NCI-H1105 (cell line): ENCODE data around the gene MYBPC1.

Experiments
- DNase-seq: peaks from one replicate; lab custom pipeline; 2025; lab: John Stamatoyannopoulos, UW

The MYBPC1 gene

GRCh38 chr12:101604132-101604531 lies 9.4 kb downstream of the MYBPC1 start:
- DNase-seq: no peak

DNA sequence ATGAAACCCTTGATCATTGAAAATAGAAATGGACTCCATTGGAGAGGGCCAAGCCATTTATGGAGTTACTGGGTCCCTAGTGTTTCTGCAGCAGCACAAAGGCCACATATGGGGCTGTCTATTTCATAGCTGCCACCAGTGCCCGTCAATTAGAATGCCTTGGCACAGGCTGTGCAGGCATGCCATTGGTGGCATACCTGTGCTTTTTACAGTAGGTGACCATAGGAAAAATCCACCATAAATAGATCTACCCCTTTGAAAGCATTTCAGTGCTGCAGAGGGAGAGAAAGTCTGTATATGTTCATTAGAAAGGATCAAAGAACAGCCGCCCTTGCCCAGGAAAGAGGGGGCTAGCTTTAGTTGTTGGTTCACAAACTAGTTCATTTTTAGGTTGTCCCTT lies 13.1 kb downstream of the MYBPC1 start:
- no peak for DNase-seq

GRCh38 chr12:101608301-101609133 lies 13.7 kb downstream of the MYBPC1 start:
- DNase-seq: no peak

DNA sequence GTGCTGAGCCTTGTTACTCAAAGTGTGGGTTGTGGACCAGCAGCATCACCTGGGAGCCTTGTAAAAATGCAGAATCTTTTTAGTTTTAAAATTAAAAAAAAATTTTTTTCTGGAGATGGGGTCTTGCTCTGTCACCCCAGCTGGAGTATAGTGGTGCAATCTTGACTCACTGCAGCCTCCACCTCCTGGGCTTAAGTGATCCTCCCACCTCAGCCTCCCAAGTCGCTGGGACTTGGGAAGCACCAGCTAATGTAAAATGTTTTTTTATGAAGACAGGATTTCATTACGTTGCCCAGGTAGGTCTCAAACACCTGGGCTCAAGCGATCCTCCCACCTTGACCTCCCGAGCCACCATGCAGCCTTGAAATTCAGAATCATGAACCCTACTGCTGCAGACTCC lies 14.4 kb downstream of the MYBPC1 start:
- no peak for DNase-seq

GRCh38 chr12:101612160-101612916 lies 17.6 kb downstream of the MYBPC1 start:
- DNase-seq: no peak

DNA sequence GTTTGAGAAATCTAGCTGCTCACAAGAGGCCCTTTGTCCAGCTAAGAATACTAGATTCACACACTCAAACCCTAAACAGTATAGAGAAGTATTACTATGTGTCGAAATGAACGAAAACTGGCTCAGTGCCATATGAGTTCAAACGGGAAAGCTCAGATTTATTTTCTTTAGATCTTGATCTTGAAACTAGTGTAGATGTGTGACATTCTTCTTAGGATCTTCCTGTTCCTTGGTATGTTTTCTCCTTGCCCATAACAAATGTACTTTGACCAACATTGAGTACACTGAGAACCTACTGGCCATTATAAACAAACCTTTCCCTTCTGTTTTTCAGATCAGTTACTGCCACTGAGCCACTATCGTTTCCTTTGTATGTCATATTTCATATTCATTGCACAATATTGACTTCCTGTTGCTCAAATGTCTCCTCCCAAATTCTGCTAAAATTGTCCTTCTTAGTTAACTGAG lies 21.3 kb downstream of the MYBPC1 start:
- DNase-seq: no peak

DNA sequence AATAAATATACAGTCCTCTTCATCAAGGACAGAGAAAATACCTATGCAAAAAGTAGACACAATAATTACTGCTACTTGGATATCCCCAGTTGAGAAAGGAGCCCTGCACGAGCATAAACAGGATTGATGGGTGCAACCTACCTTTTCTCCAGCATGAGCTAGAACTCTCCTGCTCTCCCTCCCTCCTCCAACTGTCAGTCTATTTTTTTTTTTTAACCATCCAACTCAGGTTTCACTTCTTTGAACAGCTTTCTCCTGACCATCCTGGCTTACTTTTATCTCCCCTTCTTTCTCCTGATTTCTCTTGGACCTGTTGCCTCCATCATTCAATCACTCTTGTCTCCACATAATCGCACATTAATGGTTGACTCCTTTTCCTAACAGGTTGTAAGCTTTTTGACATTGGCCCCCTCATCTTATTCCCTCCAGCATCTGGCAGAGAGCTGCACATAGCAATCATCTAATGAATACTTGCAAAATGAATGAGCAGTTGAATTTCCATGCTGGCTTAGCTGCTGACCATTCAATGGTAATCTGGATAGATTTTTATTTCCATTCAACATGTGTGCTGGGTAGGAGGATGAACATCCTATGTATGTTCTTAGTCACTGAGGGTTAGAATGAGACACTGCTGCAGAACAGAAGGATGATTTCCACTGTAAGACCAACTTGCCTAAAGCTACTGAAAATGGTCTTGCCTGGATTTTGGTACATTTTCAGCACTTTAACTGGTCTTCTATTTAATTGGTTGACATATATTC lies 24.4 kb downstream of the MYBPC1 start:
- no peak for DNase-seq

GRCh38 chr12:101619858-101620761 lies 25.3 kb downstream of the MYBPC1 start:
- peak; percentile 8 for DNase-seq

GRCh38 chr12:101620762-101621133 lies 26.0 kb downstream of the MYBPC1 start:
- no peak for DNase-seq

- DNase-seq: no peak
Observed at GRCh38 chr12:101628676-101629075, 33.9 kb downstream of the MYBPC1 start.

DNA sequence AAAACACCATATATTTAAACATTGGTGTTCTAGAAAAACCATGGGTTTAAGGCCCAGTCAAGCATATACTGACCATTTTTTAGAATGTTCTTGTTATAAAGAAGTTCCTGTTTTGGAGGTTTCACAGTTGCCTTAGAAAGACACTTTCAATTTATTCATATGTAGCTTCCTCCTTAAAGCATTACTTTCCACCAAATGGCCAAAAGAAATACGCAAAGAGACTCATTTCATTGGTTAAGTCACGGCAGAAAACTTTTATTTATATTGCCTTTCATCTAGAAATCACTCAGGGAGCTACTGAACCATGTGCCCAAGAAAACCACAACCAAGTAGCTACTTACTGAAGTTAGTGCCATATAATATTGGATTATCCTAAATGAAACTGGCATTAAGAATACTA lies 40.0 kb downstream of the MYBPC1 start:
- DNase-seq: no peak

DNA sequence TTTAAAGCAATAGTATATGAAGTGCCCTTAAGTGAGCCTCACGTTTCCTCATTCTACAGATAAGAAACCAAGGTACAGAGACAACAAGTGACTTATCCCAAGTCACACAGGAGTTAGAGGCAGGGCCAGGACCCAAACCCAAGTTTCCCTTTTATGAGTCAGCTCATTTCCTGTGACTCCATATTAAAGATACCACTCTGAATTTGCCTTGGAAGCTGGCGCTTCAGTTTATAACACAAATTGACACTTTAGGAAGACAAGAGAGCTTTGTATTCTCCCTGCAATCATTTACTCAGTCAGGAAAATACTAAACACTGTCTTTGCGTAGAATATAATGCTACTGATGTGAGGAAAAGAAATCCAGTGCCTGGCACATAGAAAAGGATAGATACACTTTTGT lies 43.2 kb downstream of the MYBPC1 start:
- no peak for DNase-seq

DNA sequence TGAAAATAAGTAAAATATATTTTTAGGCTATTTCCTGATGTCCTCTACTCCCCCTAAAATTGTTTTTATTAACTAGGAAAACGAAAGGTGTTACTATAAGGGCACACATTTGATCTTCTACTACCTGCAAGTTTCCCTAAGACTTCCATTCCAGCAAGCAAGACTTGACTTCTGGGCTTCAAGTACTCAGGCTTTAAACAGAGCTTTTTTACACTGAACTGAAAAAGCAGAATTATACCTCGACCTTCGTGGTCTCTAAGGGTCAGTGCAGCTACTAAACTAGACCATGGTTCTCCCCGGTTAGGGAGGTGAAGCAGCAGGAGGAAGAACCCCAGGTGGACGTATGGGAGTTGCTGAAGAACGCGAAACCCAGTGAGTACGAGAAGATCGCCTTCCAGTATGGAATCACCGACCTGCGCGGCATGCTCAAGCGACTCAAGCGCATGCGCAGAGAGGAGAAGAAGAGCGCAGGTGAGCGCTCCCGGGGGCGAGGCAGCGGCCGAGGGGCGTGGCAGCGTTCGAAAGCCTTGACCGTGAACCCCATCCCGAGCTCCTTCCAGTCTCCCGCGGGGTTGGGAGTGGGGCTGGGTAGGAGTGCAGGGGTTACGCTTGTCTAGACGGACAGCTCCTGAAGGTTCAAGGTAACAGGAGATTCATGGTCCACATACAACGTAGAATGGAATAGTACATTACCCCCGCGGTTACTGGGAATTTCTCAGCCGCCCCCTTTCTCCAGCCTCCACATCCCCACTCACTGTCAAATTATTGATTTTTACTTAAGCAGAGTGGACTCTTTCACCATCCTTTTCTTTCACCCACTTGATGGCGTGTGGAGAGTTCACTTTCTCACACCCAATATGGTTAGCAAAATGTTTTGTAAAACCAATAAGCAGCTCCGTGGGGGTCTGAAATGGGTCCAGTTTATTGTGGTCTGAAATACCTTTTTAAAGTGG lies 47.6 kb downstream of the MYBPC1 start:
- peak; percentile 62 for DNase-seq

DNA sequence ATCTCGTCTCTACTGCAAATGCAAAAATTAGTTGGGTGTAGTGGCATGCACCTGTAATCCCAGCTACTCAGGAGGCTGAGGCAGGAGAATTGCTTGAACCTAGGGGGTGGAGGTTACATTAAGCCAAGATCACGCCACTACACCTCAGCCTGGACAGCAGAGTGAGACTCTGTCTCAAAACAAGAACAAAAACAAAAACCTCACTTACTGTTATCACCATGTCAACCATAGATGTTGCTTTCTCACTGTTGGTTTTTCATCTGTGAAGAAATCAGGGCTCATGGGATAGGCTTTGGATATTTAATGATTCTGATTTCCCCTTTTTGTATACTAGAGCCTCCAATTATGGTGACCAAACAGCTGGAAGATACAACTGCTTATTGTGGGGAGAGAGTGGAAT lies 52.9 kb downstream of the MYBPC1 start:
- no peak for DNase-seq

DNA sequence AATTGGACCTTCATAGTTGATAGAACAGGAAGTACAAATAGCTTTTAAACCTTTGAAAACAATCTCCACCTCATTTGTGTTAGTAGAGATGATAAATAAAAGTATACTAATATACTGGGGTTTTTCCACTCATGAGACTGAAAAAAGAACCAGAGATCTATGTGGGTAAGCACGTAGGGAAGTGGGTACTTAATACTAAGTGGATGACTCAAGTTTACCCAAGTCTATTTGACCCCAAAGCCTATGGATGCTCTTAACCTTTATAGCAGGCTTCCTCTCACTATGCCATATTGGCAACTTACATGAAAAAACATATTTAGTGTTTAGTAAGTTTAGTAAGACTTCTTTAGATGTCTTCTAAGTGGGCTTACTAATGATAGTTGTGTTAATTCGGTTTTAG lies 53.4 kb downstream of the MYBPC1 start:
- no peak for DNase-seq

DNA sequence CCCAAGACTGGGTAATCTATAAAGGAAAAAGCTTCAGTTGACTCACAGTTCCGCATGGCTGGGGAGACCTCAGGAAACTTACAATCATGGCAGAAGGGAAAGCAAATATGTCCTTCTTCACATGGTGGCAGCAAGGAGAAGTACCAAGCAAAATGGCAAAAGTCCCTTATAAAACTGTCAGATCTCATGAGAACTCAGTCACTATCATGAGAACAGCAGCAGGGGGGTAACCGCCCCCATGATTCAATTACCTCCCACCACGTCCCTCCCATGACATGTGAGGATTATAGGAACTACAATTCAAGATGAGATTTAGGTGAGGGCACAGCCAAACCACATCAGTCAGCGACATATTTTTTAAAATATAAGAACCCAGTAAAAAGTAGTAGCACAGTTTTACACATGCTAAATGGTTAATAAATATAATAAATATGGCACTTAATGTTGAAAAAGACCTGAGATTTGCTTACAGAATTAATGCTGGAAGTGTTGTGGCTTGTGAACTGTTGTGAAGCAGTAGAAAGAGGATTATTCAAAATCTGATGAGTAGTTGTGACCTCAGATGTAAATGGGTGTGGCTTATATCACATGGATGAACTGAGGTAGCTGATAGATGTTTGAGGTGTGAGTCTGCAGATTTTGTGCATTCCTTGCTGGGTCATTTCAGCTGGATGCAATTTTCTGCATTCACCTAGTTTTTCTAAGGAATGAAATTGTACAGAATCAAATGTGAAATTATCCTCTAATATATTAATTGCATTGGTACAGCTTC lies 55.8 kb downstream of the MYBPC1 start:
- no peak for DNase-seq

GRCh38 chr12:101653030-101653429 lies 58.3 kb downstream of the MYBPC1 start:
- no peak for DNase-seq

DNA sequence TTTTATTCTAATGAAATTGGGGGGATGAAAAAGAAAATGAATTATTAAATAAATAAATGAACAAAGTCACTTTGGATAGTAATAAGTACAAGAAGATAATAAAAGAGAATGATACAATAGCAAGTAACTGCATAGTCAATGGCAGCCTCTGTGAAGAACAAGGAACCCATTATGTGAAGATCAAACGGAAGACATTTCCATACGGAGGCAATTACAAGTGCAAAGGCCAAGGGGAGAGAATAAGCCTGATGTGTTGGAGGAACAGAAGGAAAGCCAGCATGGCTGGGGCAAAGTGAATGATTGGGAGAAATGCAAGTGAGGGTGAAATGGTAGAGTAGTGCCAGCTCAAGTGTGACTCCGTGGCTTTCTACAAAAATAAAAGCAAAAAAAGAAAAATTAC lies 58.7 kb downstream of the MYBPC1 start:
- no peak for DNase-seq

GRCh38 chr12:101654442-101654841 lies 59.7 kb downstream of the MYBPC1 start:
- DNase-seq: no peak

DNA sequence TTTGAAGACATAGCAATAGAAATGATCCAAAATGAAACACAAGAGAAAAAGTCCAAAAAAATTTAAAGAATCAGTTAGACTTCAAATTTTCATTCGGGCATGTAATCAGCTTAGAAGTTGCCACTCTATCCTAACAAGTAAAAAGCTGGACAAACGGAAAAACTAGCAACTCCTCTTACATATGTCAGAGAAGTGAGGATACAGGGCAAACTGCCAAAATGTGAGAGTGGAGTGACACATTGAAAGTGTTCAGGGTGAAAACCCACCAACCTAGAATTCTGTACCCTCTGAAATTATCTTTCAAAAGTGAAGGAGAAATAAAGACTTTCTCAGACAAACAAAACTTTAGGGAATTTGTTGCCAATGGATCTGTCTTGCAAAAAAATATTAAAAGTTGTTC lies 60.6 kb downstream of the MYBPC1 start:
- no peak for DNase-seq
